Measurements from ENCODE around the gene CMPK1. TPM values are rescaled to one million over a fixed set of nuclear protein-coding genes. Genes with fewer than 3 reads are reported as not detected.

Gene CMPK1
- total and polyA plus RNA-seq, 2 of the 4 experiments (the other 2 are of a cell fraction), result 23.1 to 31.9 TPM

DNA sequence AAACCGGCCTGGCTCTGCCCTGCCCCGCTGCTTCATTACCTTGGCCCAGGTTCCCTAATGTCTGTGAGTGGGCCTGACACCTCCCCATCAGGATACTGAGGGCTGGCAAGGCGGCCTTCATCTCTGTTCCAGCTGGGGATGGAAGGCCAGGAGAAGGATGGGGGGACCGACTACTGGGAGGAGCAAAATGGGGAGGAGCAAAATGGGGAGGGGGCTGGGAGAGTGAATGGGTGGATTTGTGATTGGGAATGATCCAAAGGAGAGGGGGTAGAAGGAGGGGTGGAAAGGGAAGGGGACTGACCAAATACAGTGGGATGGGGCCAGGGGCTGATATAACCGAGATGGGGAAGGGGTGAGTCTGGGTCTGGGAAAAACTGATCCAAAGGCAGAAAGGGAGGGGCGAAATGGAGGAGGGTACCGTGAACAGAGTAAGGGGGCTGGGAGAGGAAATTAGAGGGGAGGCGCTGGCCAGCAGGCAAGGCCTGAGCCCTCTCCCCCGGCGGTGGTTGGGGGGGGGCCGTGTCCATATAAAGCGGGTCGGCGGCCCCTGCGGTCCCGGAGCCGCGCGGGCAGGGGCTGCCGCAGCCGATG lies 82.2 kb downstream of the CMPK1 start, which contains the start of gene FOXE3:
Gene FOXE3, plus strand, starts transcription at position 558 of the 591 bp plus-strand sequence. Its CDS starts 31 bp downstream, at position 589.
- Histone ChIP-seq H3K4ac (ENCODE audit: low read depth, low read length) (no peak within 1 kb of the TSS), H3K18ac (ENCODE audit: low read depth, low read length) (no peak within 1 kb of the TSS), H3K36me3 (ENCODE audit: control insufficient read depth, insufficient read depth, low read length) (no peaks in the 10 kb centered on the region), H2BK15ac (ENCODE audit: low read depth, low read length) (no peak within 1 kb of the TSS), H2BK5ac (ENCODE audit: low read depth, low read length, poor library complexity, severe bottlenecking) (no peak within 1 kb of the TSS), H3K79me1 (ENCODE audit: low read depth in 1 of 2, low read length in 2 of 2) (no peaks in the 10 kb centered on the region), H3K9ac (ENCODE audit: low read depth, low read length) (no peak within 1 kb of the TSS), H2AK5ac (ENCODE audit: low read depth, low read length) (no peak within 1 kb of the TSS), H4K5ac (ENCODE audit: low read depth, low read length) (no peak within 1 kb of the TSS), H3K4me1 (ENCODE audit: control insufficient read depth, insufficient read depth, low read length) (peaks cover 6% of the 10 kb centered on the region), H3K9me3 (ENCODE audit: control insufficient read depth, insufficient read depth, low read length) (no peaks in the 10 kb centered on the region), H4K91ac (ENCODE audit: insufficient read depth, low read depth, low read length) (no peak within 1 kb of the TSS), H4K8ac (ENCODE audit: low read depth in 2 of 2, low read length in 2 of 2) (no peak within 1 kb of the TSS), H3K27me3 (ENCODE audit: control insufficient read depth, insufficient read depth, low read length) (peaks cover 46% of the 10 kb centered on the region), H3K9me1 (ENCODE audit: insufficient read depth, low read length) (peaks cover 4% of the 10 kb centered on the region; the same call in 1 of the 2 replicates), H3K14ac (replicated peaks; ENCODE audit: low read depth, low read length) (no peak within 1 kb of the TSS), H2AK9ac (replicated peaks; ENCODE audit: low read depth, low read length, poor library complexity) (no peak within 1 kb of the TSS), H3K27ac (ENCODE audit: insufficient read depth, low read length) (no peak within 1 kb of the TSS), H3K23ac (ENCODE audit: low read depth, low read length) (no peak within 1 kb of the TSS), H2AFZ (replicated peaks; ENCODE audit: low read length, poor library complexity) (peak within 1 kb of the TSS; percentile 82), H3K4me3 (ENCODE audit: insufficient read depth, low read depth, low read length) (peak within 1 kb of the TSS; percentile 48), H3K56ac (ENCODE audit: extremely low read depth, insufficient read depth, low read length) (no peak within 1 kb of the TSS), H4K20me1 (ENCODE audit: insufficient read depth, low read length) (peaks cover 2% of the 10 kb centered on the region; the same call in 1 of the 2 replicates), H2BK20ac (ENCODE audit: low read depth, low read length) (no peak within 1 kb of the TSS), H2BK120ac (ENCODE audit: low read depth, low read length) (no peak within 1 kb of the TSS), H3K4me2 (ENCODE audit: low read depth, low read length) (peak within 1 kb of the TSS; percentile 70; the same call in 1 of the 2 replicates)
- ChIA-PET CTCF (interaction anchor here (1.6 kb wide), 1 partner anchor 20 kb away, joined by 4 read pairs; no protein-coding TSS in a partner anchor), POLR2A (ENCODE audit: unreplicated experiment) (no interaction called here)
- no TSS peak for BruUV-seq (replicated peaks)
- dilution Hi-C loops (cut with HindIII; ENCODE audit: low sequenced_read_pairs, unreplicated experiment) (no loop called here), in situ Hi-C loops (cut with MboI; ENCODE audit: low sequenced_read_pairs) (no loop called here), intact Hi-C loops (cut with micrococcal nuclease) (no loop called here)
- DNase-seq (no peak), ATAC-seq (ENCODE audit: low read depth) (no peak)
- WGBS, 2 experiments (ENCODE audit: extremely low coverage in 2 of 2, insufficient read length in 1 of 2), result 15% methylated on average over 8 of the region's 21 CpGs; no CpG with 5 or more reads in 1 of the 2 experiments
- TF ChIP-seq MXI1 (IDR thresholded peaks at IDR 0.05; ENCODE audit: borderline replicate concordance, low read depth, low read length), result no peak
- no peak for TF ChIP-seq FOS (IDR thresholded peaks at IDR 0.05; ENCODE audit: low read depth, low read length)
- no peak for TF ChIP-seq MAFK (IDR thresholded peaks at IDR 0.05; ENCODE audit: low read depth, low read length)
- no peak for TF ChIP-seq NFE2L2 (IDR thresholded peaks at IDR 0.05; ENCODE audit: low read depth, low read length)
- TF ChIP-seq BHLHE40 (IDR thresholded peaks at IDR 0.05; ENCODE audit: low read depth, low read length), result no peak
- TF ChIP-seq SMC3 (IDR thresholded peaks at IDR 0.05; ENCODE audit: low read depth, low read length), result no peak
- TF ChIP-seq CHD1 (IDR thresholded peaks at IDR 0.05; ENCODE audit: low read depth, low read length), result no peak
- no peak for TF ChIP-seq ELK1 (IDR thresholded peaks at IDR 0.05; ENCODE audit: borderline replicate concordance, low read depth, low read length)
- TF ChIP-seq RAD21 (IDR thresholded peaks at IDR 0.05; ENCODE audit: low read length), result no peak
- TF ChIP-seq RFX5 (IDR thresholded peaks at IDR 0.05; ENCODE audit: low read depth, low read length), result no peak
- TF ChIP-seq, protein P1, sequence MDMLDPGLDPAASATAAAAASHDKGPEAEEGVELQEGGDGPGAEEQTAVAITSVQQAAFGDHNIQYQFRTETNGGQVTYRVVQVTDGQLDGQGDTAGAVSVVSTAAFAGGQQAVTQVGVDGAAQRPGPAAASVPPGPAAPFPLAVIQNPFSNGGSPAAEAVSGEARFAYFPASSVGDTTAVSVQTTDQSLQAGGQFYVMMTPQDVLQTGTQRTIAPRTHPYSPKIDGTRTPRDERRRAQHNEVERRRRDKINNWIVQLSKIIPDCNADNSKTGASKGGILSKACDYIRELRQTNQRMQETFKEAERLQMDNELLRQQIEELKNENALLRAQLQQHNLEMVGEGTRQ (IDR thresholded peaks at IDR 0.05; ENCODE audit: low read depth, low read length), result no peak
- TF ChIP-seq MAZ (IDR thresholded peaks at IDR 0.05; ENCODE audit: borderline replicate concordance, low read depth, low read length), result no peak
- no peak for TF ChIP-seq CTCF (conservative IDR thresholded peaks at IDR 0.05; ENCODE audit: low read depth, low read length)
- no peak for TF ChIP-seq POLR2A (IDR thresholded peaks at IDR 0.05; ENCODE audit: low read depth, low read length)
